GM21360 (cell line): Measurements from ENCODE around the gene DIS3L2.
"Not testable (repeated sequence)": the region's sequence is repeated elsewhere in the genome, so short reads cannot be mapped to it uniquely, and the experiment has no call there.

Source experiments
- ATAC-seq: cut with Tn5 transposase; IDR thresholded peaks from one replicate; pipeline ENCODE4 v1.9.1; 2021; ENCODE audit warnings: mild to moderate bottlenecking, moderate library complexity; ENCODE audit not compliant: unreplicated experiment

Gene DIS3L2

DNA sequence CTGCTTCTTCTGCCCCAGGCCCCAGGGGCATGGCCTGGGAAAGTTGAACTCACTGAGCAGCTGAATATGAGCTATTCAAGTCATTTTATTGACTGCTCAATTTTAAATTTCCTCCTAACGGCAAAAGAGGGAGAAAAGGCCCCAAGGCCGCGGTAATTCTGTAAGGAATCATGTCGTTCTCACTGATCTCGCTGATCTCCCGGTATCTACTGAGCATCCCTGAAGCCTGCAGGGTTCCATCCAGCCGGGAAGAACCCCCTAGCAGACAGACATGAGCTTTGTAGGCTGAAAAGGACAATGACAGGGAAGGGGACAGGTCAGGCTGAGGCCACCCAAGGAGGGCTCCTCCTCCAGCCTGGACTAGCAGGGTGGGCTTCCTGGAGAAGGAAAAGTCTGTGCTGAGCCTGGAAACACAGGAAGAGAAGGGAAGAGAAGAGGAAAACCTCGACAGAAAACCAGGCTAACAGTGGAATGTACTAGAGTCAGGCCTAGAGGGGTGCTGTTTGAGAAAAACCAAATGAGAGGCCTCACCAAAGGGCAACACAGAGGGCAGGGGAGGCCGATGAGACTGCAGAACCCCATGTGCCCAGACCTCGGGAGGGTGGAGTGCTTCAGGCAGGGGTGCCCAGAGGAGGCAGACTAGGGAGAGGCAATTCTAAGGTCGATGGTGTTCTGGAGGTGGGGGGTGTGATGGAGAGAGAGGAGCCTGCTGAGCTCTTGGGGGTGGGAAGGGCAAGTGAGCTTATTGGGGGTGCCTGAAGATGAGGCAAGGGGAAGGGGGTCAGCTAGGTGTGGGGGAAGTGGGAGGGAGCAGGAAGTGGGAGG lies 32.4 kb upstream of the DIS3L2 start:
- ATAC-seq: no peak

- no peak for ATAC-seq
These were observed 31.4 kb upstream of the DIS3L2 start for GRCh38 chr2:231929961-231930592.

DNA sequence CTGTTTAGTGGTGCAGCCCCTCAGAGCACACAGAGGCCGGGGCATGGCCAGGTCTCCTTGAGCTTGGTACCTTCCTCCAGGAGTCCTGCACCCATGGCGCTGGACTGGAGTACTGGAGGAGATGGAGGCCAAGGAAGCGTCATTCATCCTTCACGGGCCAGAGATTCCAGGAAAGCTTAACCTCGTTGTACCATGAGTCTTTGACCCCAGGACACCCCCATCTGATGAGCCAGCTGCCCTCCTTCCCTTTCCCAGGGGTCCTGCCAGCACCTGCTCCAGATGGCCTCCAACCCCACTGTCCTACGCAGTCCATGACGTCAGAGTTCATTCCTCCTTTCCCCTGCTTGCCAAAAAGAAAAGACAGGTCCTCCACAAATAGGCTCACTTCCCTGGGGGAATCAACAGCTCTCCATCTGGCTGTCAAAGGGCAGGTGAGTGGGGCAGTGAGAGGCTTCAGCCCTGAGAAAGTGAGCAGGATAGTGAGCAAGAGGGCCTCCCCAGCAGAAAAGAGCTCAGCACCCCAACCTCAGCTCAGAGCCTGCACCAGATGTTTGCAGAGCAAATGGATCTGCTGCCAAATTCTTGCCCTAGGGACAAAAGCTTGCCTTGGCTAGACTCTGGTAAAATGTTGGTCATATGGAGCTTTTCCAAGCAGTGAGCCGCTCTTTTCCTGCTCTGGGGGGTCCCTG lies 30.8 kb upstream of the DIS3L2 start:
- ATAC-seq: no peak

- ATAC-seq: no peak
These were observed 30.0 kb upstream of the DIS3L2 start for GRCh38 chr2:231931481-231931915.

DNA sequence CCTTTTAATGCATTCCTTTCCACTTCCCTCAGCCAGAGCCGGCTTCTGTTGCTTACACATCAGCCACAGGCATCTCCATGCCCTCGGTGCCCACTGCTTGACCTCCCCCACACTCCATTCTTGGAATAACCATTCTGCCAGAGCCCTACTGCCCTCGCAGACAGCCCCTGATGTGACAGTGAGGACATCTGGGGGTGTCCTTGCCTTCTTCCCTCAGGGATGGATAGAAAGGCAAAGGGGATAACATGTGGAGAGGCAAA lies 28.9 kb upstream of the DIS3L2 start:
- no peak for ATAC-seq

DNA sequence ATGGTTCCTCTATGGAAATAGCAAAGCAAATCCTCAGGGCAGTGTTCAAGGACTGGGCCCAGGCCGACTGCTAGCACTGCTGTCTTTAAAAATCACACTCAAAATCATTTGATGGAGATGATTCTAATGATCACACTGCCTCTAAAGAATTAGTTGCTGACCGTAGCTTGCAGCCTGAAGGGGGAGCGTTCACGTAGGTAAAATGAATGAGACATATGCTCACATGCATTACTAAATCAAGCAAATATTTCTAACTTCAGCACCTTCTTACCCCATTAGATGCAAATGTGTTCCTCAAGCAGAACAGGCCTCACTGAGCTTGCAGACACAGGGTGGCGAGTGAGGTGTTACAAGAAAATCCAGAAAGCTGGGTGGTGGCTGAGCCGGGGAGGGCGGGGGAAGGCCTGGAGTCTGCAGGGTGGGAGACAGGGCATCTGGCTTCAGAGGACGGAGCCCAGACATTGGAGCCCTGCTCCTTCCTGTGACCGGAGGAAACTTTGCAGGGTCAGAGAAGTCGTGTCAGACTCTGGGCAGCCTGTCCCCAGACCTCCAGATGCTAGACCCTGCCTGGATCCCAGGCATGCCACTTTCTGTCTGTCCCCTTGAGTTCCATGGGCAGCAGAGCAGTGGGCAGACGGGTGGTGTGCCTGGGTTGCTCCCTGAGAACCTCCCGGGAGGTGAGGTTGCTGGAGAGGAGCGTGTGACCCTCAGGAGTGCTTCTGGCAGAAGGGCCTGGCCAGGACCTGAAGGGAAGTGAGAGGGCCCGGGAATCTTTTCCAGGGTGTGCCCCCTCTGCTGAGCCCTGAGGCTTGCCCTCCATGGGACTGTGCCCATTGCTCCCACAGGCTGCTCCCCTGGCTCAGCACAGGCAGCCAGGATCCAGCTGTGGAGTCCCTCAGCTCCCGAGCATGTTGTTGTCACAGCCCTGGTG lies 28.3 kb upstream of the DIS3L2 start:
- ATAC-seq: no peak

- ATAC-seq: no peak
These were observed 27.6 kb upstream of the DIS3L2 start for GRCh38 chr2:231933916-231934401.

- no peak for ATAC-seq
These were observed 26.9 kb upstream of the DIS3L2 start for GRCh38 chr2:231934441-231935206.

DNA sequence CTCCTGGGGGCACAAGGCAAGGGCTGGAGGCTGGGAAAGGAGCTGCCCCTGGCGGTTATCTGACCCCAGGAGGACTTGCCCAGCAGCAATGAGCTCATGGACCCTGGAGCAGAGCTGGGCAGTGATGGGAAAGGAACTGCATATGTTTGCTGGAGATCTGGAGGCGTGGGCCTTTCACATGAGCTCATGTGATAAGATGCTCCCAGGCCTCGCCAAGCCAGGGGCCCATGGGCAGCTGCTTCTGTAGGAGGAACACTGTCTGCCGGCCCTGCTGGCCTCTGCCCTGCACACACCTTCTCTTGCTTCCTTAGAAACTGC lies 26.3 kb upstream of the DIS3L2 start:
- no peak for ATAC-seq

DNA sequence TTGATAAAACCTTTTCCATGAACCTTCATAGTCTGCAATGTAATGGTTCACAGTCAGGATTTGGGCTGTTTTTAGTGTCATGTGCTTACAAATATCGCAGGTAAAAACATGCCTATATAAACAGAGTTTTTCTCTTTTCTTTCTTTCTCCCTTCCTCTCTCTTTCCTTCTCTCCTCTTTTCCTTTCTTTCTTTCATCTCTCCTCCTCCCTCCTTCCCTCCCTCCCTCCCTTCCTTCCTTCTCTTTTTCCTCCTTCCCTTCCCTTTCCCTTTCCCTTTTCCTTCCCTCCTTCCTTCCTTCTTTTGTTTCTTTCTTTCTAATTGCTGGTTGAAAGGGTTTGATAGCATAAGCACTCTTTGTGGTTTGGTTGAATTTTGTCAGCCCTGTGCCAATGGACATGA lies 25.7 kb upstream of the DIS3L2 start:
- ATAC-seq: no peak

- no peak for ATAC-seq
These were observed 25.0 kb upstream of the DIS3L2 start for GRCh38 chr2:231936491-231936890.

DNA sequence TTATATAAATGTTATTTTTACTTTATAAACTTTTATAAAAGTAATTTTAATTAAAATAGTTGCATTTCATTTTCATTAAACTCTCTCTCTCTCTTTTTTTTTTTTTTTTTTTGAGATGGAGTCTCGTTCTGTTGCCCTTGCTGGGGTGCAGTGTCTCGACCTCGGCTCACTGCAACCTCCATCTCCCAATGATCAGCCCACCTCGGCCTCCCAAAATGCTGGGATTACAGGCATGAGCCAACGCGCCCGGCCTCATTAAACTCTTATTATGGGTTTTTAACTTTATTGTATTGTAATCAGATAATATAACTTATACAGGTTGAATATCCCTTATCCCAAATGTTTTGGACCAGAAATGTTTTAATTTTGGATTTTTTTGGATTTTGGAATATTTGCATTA lies 24.5 kb upstream of the DIS3L2 start:
- ATAC-seq: no peak

DNA sequence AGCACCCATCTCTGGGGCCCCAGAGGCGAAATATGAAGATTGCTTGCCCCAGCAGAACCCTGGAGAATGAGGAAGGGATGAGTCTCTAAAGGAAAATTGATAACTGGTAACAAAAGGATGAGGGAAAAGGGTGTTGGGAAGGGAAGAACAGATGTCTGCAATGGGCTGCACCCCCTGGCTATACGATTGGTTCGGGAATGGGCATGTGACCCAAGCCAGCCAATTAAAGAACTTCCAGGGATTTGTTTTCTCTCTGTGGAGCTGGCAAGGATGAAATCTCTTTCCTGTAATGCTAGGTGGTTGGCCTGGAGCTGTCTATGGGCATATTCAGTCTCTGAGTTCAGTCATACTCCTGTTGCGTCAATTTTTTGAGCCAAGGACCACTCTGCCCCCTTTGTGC lies 22.5 kb upstream of the DIS3L2 start:
- no peak for ATAC-seq

- no peak for ATAC-seq
These were observed 20.7 kb upstream of the DIS3L2 start for GRCh38 chr2:231940795-231941194.

DNA sequence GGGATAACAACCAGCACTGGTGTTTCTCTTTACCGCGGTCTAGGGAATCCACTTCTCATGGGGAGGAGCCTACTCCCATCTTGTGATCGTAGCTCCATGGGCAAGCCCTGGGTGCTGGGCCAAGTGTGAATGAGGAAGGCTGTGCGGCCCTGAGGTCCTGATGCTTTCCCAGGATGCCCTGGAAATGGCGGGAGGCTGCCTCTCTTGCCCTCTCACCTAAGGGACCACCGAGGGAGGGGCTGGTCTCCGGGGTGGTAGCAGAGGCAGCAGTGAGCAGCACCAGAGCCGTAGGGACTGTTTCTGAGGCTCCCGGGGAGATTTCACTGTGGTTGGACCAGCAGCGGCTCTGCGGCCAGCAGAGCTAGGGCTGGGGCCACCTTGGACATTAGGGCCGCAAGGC lies 19.8 kb upstream of the DIS3L2 start:
- no peak for ATAC-seq

GRCh38 chr2:231942180-231942579 lies 19.3 kb upstream of the DIS3L2 start:
- no peak for ATAC-seq

- no peak for ATAC-seq
These were observed 15.2 kb upstream of the DIS3L2 start for GRCh38 chr2:231946241-231946814.

GRCh38 chr2:231947112-231947511 lies 14.4 kb upstream of the DIS3L2 start:
- not testable (repeated sequence) for ATAC-seq

GRCh38 chr2:231947694-231948093 lies 13.8 kb upstream of the DIS3L2 start:
- no peak for ATAC-seq

DNA sequence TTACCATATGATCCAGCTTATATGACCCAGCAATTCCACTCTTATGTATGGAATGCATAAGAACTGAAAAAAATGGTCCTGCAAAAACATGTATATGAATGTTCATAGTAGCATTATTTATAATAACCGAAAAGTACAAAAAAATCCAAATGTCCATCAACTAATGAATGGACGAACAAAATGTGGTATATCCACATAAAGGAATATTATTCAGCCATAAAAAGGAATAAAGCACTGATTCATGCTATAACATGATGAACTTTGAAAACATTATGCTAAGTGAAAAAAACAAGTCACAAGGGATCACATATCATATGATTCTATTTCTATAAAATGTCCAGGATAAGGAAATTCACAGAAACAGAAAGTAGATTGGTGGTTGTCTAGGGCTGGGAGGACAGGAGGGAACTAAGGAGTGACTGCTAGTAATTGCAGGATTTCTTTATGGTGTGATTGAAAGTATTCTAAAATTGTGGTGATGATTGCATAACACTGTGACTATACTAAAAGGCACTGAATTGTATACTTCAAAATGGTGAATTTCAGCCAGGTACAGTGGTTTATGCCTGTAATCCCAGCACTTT lies 10.0 kb upstream of the DIS3L2 start:
- no peak for ATAC-seq
